IPS DF 4.7 (cell line): ENCODE data around the gene NRN1.

Experiments
- DNase-seq: peaks from one replicate; pipeline ENCODE4 v3.0.0-alpha.2; 2013; ENCODE audit warnings: low spot score; ENCODE audit errors: extremely low read depth

Gene NRN1

DNA sequence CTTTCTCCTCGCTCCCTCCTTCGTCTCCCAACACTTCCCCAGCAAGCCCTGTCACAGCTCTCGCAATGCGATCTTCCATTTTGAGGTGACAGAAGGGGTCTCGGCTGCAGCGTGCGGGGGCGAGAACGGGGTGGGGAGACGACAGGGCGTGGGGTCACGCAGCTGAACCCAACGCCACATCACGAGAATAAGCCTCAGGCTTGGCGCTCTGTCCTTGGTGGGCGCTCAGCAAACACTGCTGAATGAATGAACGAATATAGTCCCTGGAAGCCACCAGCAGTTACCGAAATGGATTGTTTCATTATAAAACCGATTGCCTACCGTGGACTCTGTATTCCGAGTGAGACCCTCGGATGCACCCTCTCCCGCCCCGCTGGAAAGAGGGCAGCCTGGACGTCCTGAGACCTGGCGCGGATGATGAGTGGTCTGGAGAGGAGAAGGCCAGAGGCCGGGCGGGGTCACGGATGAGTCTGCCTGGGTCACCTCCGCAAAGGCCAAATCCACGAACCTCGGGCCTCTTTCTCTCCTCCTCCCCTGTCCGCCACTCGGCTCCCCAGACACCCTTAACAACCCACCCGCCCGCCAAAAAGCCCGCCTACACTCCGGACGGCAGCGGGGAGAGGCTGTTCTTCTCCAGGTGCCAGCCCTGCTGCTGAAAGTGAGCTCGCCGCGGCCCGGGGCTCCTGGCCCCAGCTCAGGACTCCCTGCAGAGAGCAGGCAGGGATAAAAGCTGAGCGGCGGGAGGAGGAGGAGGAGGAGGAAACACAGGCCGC, 3.7 kb downstream of the NRN1 start:
- DNase-seq: no peak

DNA sequence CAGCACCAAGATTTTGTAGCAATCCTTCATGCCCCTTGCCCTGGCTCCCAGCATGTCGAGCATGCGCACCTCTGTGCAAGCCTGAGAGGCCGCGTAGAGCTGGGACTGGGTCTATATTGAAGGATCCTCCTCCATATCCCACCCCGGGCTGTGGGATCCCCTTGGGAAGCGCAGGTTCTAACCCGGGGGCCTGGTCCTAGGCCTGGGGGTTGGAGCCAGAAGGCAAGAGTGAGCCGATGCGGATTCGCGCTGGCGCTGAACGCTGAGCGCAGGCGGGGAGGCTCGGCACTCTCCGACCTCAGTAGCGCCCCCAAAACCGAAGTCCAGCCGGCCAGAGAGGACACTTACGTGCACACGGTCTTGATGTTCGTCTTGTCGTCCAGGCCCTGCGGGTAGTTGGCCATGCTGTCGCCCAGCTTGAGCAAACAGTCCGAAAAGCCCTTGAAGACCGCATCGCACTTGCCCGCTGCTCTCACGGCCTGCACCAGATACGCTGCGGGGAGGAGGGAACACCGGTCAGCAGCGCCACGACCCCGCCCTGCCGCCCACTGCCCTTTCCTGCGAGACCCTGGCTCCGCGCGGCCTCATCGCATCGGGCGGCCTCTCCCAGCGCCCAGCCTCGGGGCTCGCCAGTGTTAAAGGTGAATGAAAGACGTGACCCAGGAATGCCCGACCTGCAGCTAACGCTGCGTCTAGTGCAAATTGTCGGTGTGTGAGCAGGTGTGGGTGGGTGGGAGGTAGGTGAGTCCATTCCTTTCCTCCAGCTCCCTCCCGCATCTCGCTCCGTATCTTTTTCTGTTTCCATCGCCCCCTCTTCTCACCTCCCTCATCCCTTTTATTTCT, 4.5 kb downstream of the NRN1 start:
- DNase-seq: no peak

DNA sequence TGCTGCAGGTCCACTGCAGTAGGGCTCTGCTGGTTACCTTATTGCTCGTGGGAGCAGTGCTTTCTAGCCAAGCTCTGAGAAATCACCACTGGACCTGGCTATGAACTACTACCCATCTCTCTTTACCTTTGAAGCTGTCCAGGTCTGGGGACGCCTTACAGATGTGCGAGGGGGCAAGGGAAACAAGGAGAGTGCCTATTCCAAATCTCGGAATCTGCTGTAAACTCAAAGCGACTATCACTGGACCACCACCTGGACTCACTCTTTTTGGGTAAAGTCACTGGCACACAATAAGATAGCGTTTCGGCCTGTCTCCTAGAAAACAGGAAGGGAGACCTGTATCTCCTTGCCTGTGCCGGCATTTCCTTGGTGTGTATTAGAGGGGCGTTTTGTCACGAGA, 5.3 kb downstream of the NRN1 start:
- no peak for DNase-seq

DNA sequence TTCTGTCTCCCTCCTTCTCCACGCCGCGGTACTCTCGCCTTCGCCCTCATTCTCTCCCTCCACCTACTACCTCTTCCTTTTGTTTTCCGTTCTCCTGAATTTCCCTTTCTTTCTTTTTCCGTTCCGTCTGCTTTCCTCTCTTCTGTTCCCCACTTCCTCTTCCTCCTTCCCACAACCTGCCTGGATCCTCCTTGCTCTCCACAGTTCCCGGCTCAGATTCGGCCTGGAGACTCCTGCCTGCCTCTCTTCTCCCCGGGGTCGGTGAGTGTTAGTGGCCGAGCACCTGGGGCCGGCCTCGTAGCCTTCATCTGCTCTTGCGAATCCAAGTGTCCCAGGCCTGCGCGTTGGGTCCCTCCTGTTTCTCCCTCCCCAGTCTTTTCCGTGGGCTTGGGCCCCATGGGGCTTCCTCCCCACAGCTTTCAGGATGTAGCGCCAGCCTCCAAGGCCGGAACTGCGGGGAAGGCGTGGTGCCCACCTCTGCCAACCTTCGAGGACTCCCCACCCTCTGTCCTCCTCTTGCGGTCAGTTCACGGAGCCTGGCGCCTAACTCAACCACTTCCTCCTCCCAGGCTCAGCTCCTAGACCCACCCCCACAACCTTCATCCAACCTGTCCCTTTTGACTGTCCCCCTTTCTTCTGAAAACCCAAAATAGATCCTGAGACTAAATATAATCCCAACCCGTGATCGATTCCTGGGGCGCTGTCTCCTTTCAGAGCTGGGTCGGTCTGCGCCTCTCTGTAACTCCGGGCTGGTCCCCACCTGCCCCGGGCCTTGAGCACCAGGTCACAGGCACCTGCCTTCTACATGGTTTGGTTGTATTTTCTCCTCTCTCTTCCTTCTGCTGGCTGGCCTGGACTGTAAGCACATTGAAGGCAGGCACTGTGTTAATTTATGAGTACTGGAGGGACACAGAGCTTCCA, 6.8 kb downstream of the NRN1 start:
- DNase-seq: no peak

DNA sequence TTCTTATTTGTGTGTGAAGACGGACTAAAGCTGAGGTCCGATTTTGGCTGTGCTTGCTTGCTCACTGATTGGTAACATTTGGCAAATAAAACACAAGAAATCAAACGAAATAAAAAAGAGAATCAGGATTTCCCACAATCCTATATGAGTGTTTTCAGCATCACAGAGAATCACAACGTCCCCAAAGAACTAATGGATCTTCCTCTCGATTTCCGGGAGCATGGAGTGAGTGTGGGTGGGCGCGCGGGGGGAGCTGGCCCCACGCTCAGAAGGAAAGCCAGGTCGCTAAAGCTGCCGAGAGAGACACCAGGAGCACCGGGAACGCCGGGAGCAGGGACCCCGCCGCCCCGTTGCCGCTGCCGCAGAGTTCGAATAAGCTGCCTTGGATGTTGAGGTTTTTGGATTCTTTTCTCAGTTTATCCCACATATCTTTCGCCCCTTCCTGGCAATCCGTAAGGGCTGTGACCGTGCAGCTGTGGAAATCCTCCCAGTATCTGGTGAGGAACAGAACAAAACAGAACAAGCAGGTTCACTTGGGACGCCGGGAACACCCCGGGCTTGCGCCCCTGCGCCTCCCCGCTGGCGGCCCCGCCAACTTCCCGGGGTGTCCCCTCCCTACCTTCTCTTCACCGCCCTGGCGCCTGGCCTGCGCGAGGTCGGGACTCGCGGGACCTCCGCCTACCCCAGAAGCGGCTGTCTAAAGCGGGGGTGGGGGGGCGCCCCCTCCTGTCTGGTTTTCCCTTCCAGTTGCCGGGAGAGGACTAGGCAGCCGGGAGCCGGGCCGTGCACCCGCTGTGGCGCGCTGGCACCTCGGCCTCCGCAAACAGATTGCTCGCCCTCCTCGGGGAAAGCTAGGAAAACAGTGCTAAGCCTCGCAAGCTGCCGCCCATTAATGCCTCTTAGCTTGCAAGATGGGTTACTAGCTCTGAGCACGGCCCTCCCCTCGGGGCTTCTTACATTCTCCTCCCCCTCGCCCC, 7.7 kb downstream of the NRN1 start:
- no peak for DNase-seq

DNA sequence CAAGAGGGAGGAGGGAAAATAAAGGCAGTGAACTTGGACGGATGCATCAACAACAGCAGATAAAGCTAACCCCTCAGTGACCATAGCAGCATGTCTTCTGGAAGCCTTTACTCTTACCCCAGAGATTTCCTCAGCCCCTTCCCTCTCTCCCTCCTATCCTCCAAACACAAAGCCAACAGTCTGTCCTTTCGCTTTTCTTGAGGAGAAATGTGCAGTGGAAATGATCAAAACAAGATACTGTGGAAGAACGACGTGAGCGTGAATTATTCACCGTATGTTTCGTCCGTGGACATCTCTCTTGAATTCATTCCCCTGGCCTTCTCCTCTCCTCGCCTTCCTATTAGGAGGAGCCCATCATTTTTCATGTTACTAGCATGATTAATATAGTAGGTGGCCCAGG, 8.5 kb downstream of the NRN1 start:
- DNase-seq: no peak

DNA sequence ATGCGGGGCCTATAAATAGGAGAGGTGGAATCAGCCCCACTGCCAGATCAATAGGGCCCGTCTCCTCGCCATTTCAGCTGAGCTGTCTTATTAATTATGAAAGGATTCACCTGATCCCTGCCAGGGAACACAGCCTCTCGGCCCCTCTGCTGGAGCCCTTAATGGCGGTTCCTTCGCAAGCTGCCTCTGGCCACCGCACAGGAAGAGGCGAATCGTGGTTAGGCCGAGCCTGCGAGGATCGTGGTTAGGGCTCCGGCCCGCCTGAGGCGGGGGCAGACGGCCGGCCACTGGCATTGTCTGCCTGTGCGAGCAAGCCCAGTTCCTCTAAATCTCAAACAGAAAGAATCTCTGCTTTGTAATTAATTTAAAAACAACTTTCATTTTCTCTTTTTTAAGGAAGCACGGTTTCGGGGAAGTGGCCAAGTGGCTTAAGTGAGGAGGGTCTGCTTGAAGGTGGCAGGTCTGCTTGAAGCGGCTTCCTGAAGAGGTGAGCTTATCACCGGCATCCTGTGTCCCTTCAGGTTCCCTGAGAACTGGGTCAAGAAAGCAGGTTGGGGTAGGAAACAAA, 9.2 kb downstream of the NRN1 start:
- no peak for DNase-seq

DNA sequence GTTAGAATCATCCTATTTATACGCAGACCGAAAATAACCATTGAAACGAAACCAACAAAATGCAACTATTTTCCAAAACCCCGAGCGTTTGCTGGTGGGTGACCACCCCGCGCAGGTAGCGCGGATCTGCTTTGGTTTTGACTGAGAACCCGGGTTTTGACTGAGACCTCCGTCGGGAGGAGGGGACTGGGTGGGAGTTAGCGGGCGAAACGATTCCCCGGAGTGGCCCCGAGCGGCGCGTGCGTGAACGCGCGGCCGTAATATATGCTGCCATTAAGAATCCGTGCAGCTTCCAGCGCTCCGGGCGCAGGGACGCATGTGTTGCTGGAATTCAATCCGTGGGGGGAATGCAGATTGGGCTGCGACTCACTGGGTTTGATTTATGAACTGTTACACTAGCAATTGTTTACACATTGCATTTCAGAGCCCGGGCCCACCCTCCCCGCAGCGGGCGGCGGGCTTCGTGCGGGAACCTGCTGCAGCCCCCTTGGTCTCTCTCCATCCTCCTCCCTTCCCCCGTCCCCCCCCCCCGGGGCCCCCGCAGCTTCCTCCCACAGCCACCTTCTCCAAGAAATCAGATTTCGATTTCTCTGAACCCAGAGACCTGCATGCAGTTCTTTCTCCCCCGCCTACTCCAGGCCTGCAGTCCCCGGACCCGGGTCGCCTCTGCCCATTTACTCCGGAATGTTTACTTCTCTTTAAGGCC, 9.9 kb downstream of the NRN1 start:
- no peak for DNase-seq

DNA sequence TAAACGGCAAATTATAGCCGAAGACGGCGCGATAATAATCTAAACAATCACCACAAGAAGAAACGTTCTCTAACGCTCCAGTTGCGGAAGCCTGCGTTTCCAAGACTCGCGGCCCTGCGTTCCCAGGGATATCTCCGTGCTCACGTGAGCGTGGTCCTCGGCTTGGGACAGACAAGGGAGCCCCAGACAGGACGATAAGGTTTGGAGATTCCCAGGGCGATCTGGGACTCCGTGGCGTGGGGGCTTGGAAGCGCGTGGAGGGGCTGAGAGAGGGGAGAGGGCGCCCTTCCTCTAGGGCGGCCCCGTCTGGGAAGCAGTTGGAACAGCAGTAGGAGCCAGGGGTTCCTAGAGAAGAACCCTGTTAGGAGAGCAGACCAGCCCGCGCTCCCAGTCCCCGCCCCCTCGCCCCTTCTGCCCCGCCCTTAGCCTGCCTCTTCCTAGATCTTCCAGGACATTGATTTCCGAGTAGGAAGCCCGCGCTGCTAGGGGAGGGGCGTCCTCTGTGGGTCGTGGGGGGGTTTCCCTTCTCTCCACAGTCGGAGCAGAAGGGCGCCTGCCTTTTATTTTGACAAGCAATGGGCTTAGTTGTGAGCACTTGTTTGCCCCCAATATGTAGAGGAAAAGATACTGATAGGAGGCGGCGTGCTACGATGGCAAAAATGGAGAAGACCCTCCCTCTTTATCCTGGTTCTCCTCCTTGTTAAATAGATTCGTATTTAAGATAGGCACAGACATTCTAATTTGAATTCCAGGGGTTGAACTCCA, 10.6 kb downstream of the NRN1 start:
- no peak for DNase-seq

DNA sequence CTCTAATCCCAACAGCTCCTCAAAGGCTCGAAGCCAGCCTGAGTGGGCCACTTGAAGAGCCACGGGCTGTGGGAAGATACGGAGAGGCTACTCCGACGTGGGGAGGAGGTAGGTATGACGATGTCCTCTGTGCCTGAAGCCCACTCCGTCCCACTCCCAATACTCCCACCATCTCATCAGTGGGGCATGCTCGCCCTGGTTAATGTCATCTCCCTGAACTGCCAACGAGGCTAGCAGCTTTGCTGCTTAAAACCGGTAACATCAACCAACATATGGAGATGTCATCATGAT, 11.1 kb downstream of the NRN1 start:
- no peak for DNase-seq

DNA sequence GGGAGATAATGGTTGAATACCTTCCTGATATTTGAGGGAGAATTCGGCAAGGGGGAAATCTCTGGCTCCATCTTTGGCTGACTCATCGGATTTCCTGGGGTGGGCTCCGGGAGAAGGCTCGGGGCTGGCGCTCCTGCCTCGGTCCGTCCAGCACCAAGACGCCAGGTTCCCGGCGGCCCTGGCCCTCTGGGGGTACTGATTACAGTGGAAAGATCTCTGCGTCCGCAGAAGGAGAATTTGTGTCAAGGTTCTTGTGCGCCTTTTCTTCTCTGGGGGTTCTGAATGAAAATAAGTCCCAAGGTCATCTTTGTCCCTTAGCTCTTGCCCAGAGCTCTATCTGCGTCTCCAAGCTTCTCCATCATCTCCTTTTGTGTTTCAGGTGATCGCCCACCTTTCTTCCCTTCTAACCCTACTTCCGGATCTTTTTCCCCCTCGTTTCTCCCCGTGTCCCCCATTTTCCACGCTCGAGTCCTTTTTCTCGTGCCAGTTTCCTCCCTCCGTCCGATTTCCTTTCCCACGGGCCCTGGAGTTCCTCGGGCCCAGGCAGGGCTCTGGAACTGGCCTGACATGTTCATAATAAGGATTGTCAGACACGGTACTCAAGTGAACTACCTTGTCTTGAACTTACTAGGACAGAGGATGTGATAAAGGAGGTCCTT, 11.6 kb downstream of the NRN1 start:
- no peak for DNase-seq

DNA sequence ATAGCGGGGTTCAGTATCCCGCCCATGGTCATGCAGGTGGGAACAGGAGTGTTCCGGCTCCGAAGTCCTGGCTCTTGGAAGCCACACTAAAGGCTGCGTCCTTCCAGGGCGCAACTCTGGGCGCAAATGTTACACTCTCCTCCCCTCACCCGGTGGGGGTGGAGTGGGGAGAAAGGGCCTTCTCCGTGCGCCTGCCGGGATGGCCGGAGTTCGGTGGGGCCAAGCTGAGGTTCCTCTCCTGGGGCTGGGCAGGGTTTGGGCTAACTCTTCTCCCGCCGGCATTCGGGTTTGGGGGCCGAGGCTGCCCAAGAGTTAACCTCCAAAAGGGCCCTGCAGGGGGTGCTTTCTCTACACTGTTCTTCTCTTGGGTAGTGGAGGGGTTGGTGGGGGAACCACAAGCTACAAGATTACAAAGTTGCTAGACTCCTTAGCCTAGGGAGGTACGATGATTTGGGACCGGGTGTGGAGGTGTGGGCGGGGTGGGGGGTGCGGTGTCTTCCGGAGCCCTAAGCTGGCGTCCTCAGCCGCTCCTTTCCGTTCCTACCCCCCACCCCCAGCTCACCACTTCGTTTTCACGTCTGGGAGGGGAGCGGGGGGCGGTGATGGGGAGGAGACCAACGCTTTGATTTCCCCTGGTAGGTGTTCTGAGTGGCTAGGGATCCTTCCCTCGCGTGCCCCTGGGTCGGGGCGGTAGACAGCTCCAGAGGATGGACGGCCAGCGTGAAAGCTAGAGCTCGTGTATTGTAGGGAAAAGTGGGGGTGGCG, 12.3 kb downstream of the NRN1 start:
- no peak for DNase-seq

DNA sequence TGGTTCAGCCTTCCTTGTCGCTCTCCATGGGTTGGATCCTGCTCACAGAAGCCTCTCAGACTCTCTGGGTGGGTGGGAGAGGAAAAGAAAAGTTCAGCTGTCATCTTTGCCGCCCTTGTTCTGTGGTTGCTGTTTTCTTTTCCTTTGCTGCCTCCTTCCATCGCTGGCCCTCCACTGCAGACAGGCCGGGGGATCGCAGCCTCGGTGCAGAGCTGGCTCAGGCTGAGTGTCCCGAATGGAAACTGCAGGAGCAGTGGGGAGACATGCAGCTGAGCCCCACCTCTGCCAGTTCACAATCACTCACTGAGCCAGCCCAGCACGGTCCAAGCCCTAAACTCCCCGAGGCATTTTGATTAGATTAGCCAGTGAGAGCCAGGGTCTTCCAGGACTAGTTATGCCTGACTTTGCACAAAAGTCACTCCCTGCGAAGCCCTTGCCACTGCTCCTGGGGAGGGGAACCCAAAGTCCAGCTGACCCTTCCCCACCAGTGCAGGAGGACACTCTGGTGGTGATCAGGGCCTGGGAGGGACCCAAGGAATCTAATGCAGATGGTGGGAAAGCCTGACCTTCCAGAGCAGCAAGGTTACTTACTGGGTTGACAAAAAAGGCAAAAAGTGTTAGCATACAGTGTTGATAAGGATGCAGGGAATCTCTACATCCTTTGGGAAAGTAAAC, 14.0 kb downstream of the NRN1 start:
- DNase-seq: no peak

DNA sequence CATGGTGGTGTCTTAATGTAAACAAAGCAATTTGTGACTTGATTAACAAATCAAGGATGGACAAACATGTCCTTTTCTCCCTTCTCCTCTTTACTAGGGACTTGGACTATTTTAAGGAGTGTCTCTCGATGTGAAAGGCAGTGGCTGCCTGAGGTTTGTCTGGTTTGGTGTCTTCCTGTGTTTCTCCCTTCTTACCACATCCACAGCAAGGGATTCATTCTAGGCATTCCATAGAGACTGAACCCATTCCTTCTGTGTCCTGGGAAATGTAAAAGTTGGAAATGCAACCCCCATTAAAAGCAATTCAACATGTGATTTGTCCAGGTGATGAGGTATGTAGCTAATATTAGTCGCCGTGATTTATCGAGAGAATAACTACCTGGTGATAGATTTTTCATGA, 15.9 kb downstream of the NRN1 start:
- no peak for DNase-seq

DNA sequence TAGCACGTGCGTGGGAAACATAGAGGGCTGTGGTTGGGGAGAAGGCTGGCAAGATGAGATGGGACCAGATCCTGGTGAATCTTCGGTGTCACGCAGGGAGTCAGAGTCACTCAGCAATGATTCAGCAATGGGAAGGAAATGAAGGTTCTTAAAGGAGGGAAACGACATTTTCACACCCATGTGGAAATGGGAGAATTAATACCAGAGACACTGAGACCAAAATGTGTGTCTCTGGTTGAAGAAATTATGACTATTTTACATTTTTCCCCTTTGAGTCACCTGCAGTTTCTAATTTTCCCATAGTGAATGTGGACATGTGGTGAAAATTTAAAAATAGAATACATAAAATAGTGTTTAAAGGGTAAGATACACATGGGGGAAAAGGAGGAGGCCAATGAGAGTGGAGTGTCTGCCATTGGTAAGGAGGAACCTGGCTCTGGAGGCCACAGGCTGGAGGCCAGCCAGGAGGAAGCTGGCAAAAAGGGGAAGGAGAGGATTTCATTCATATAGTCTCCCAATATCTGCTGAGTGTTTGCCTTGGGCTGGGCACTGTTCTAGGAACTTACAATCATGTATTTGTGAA, 17.5 kb downstream of the NRN1 start:
- DNase-seq: no peak

DNA sequence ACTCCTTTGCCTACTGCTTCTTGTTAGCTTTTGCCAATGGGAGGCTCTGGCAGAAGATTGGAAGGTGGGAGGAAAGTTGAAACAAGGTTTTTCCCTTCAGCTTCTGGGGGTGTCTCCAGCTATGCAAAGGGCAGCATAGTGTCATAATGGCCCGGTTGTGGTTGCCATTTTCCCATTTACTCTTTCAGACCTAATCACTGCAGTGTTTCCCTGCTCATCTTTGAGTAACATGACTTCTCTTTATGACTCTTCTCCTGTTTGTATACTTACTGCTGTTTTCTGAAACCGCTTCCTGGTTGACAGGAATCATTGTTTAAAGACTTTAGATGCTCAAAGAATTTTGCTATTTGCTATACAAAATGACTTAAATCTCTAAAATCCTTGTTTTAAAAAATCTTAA, 19.9 kb downstream of the NRN1 start:
- no peak for DNase-seq
